CD14-positive monocyte (primary cell): ENCODE data around the gene XXYLT1. TPM values are rescaled to one million over a fixed set of nuclear protein-coding genes. Genes with fewer than 3 reads are reported as not detected.

ENCODE experiments used
- DNase-seq, 3 donors: peaks; one replicate each; pipeline ENCODE4 v3.0.0-alpha.2; 2011 to 2022
- H2AFZ ChIP-seq: 2 replicates; pipeline ENCODE4 v1.6.0; 2012; ENCODE audit warnings: mild to moderate bottlenecking, low read depth, low read length, inconsistent platforms; ENCODE audit not compliant: insufficient read depth, poor library complexity, severe bottlenecking
- H3K27ac ChIP-seq, 2 donors: 1 replicate in 1 of 2; 2 replicates in 1 of 2; pipeline ENCODE4 v1.5.1; 2012 to 2013; ENCODE audit warnings: low read length in 2 of 2, control low read depth in 1 of 2, inconsistent platforms in 1 of 2, low read depth in 1 of 2, mild to moderate bottlenecking in 1 of 2
- H3K27me3 ChIP-seq, 2 donors: one replicate each; pipeline versions ENCODE4 v1.6.0 to v1.6.1; 2011 to 2013; ENCODE audit warnings: low read length in 2 of 2; ENCODE audit not compliant: control insufficient read depth in 2 of 2, insufficient read depth in 2 of 2
- H3K36me3 ChIP-seq, 2 donors: replicated peaks in 1 of 2; 1 replicate in 1 of 2; 2 replicates in 1 of 2; pipeline versions ENCODE4 v1.5.1 to v1.6.1; 2012 to 2013; ENCODE audit warnings: low read length in 2 of 2, control low read depth in 1 of 2, inconsistent platforms in 1 of 2, mild to moderate bottlenecking in 1 of 2; ENCODE audit not compliant: insufficient read depth in 2 of 2, control insufficient read depth in 1 of 2
- H3K4me1 ChIP-seq, 2 donors: 1 replicate in 1 of 2; 2 replicates in 1 of 2; pipeline versions ENCODE4 v1.5.1 to v1.6.1; 2012 to 2013; ENCODE audit warnings: low read length in 2 of 2, control low read depth in 1 of 2, inconsistent platforms in 1 of 2, mild to moderate bottlenecking in 1 of 2, moderate library complexity in 1 of 2; ENCODE audit not compliant: insufficient read depth in 2 of 2, control insufficient read depth in 1 of 2
- H3K4me2 ChIP-seq: replicated peaks from 2 replicates; pipeline ENCODE3; 2012; ENCODE audit warnings: low read length, moderate library complexity, mild to moderate bottlenecking; ENCODE audit not compliant: poor library complexity, severe bottlenecking; ENCODE audit errors: extremely low read depth
- H3K4me3 ChIP-seq, 3 experiments: fragments of 200-600 bp in 1 of 3; sonication (generic) in 1 of 3; replicated peaks in 1 of 3; 1 replicate in 2 of 3; 2 replicates in 1 of 3; pipeline ENCODE4 v1.5.1; 2011 to 2013; ENCODE audit warnings: low read length in 3 of 3, mild to moderate bottlenecking in 3 of 3, control low read depth in 2 of 3, low read depth in 2 of 3, inconsistent platforms in 1 of 3, moderate library complexity in 1 of 3
- H3K79me2 ChIP-seq: 2 replicates; pipeline ENCODE4 v1.6.0; 2012; ENCODE audit warnings: mild to moderate bottlenecking, control low read depth, inconsistent platforms, low read length, moderate library complexity; ENCODE audit not compliant: insufficient read depth
- H3K9ac ChIP-seq: 2 replicates; pipeline ENCODE4 v1.6.0; 2017; ENCODE audit warnings: low read length, mild to moderate bottlenecking; ENCODE audit not compliant: insufficient read depth, poor library complexity, severe bottlenecking
- H3K9me3 ChIP-seq, 2 donors: replicated peaks in 1 of 2; 1 replicate in 1 of 2; 2 replicates in 1 of 2; pipeline versions ENCODE4 v1.5.1 to v1.6.1; 2012 to 2013; ENCODE audit warnings: low read length in 2 of 2, control low read depth in 1 of 2; ENCODE audit not compliant: control insufficient read depth in 1 of 2, insufficient read depth in 1 of 2
- H4K20me1 ChIP-seq: 2 replicates; pipeline ENCODE4 v1.6.0; 2012; ENCODE audit warnings: mild to moderate bottlenecking, low read length, control low read depth, moderate library complexity; ENCODE audit not compliant: insufficient read depth
- H3K27ac Mint-ChIP-seq, 7 donors: one replicate each; pipeline ENCODE4 v1.8.0; 2020; ENCODE audit warnings: mild to moderate bottlenecking in 7 of 7, mixed read lengths in 7 of 7, moderate library complexity in 6 of 7, inconsistent platforms in 2 of 7
- H3K27me3 Mint-ChIP-seq, 3 donors: one replicate each; pipeline ENCODE4 v1.8.0; 2021 to 2022; ENCODE audit warnings: low read depth in 3 of 3, mild to moderate bottlenecking in 3 of 3, mixed read lengths in 3 of 3, moderate library complexity in 3 of 3, inconsistent platforms in 1 of 3
- H3K36me3 Mint-ChIP-seq, 2 donors: one replicate each; pipeline ENCODE4 v1.8.0; 2020; ENCODE audit warnings: mixed read lengths in 2 of 2, inconsistent platforms in 1 of 2, mild to moderate bottlenecking in 1 of 2
- H3K4me1 Mint-ChIP-seq: one replicate; pipeline ENCODE4 v1.8.0; 2020; ENCODE audit warnings: mild to moderate bottlenecking, mixed read lengths
- H3K4me3 Mint-ChIP-seq, 2 donors: one replicate each; pipeline ENCODE4 v1.8.0; 2020; ENCODE audit warnings: mild to moderate bottlenecking in 2 of 2, mixed read lengths in 2 of 2, moderate library complexity in 1 of 2
- H3K9me3 Mint-ChIP-seq, 7 donors: one replicate each; pipeline ENCODE4 v1.8.0; 2020 to 2022; ENCODE audit warnings: mixed read lengths in 7 of 7, mild to moderate bottlenecking in 6 of 7, moderate library complexity in 6 of 7, inconsistent platforms in 2 of 7
- CTCF ChIP-seq: fragments of 200-600 bp; IDR thresholded peaks from one replicate; pipeline ENCODE4 v1.8.0; 2022; ENCODE audit warnings: antibody characterized with exemption, mild to moderate bottlenecking
- WGBS: methylation state at CpG from one replicate; pipeline ENCODE4 v1.1.5; 2013; ENCODE audit warnings: missing lambda C conversion rate; ENCODE audit not compliant: insufficient coverage; 5-methylcytosine and 5-hydroxymethylcytosine counted together
- intact Hi-C, 2 donors: fragments of 100-400 bp; cut with micrococcal nuclease; formaldehyde crosslinking; loops; one replicate each; pipeline versions ENCODE4 v1.15.0 to v1.15.1; 2023
- polyA plus RNA-seq, 3 donors: library from polyadenylated mRNA; depleted of rRNA in 1 of 3; unstranded in 2 of 3; stranded (reverse) in 1 of 3; fragments of 300-500 nt in 2 of 3; fragments of >200 nt in 1 of 3; fragmentation: Illumina TruSeq in 2 of 3; gene quantifications; 1 replicate in 2 of 3; 2 replicates in 1 of 3; pipeline ENCODE4 v1.2.3, GENCODE V29; 2012 to 2021

XXYLT1 gene
- polyA plus RNA-seq, 3 donors: 11.8 to 13.5 (median 13.2) TPM

- Histone ChIP-seq H3K79me2 (no peaks in the 10 kb centered on the region), H3K36me3 (no peaks in the 10 kb centered on the region), H3K9me3 (peaks cover 0 to 2% of the 10 kb centered on the region in 2 donors), H3K4me3 (no peak overlapping the region), H4K20me1 (no peaks in the 10 kb centered on the region), H3K4me1 (peaks cover 19 to 22% of the 10 kb centered on the region in 2 donors), H3K27ac (no peak overlapping the region), H3K9ac (no peak overlapping the region), H2AFZ (no peak overlapping the region), H3K27me3 (no peaks in the 10 kb centered on the region), H3K4me2 (no peak overlapping the region)
- Mint-ChIP-seq H3K4me1 (peaks cover 25% of the 10 kb centered on the region), H3K27me3 (peaks cover 0 to 6% (median 4%) of the 10 kb centered on the region in 3 donors), H3K4me3 (no peak overlapping the region), H3K36me3 (no peaks in the 10 kb centered on the region), H3K9me3 (peaks cover 2 to 8% (median 4%) of the 10 kb centered on the region in 7 donors), H3K27ac (no peak overlapping the region)
- no peak for DNase-seq
- WGBS: 84% methylated on average over 9 of the region's 11 CpGs
- intact Hi-C loops: no loop called here
- no peak for TF ChIP-seq CTCF
Measured at GRCh38 chr3:195023989-195024388, 247.0 kb downstream of the XXYLT1 start.

- Mint-ChIP-seq H3K4me1 (peaks cover 25% of the 10 kb centered on the region), H3K9me3 (peaks cover 2 to 8% (median 4%) of the 10 kb centered on the region in 7 donors), H3K36me3 (no peaks in the 10 kb centered on the region), H3K27me3 (peaks cover 0 to 6% (median 4%) of the 10 kb centered on the region in 3 donors), H3K4me3 (no peak overlapping the region), H3K27ac (no peak overlapping the region)
- H3K36me3 ChIP-seq: no peaks in the 10 kb centered on the region
- H3K4me1 ChIP-seq: peaks cover 19 to 22% of the 10 kb centered on the region in 2 donors
- H2AFZ ChIP-seq: no peak overlapping the region
- no peak overlapping the region for H3K27ac ChIP-seq
- TF ChIP-seq CTCF: no peak
- no CpG with 5 or more reads among the region's 2 CpGs for WGBS
- peaks cover 0 to 2% of the 10 kb centered on the region in 2 donors for H3K9me3 ChIP-seq
- intact Hi-C loops: no loop called here
- no peaks in the 10 kb centered on the region for H3K79me2 ChIP-seq
- H3K4me3 ChIP-seq: no peak overlapping the region
- H3K4me2 ChIP-seq: no peak overlapping the region
- H4K20me1 ChIP-seq: no peaks in the 10 kb centered on the region
- DNase-seq: no peak
- no peak overlapping the region for H3K9ac ChIP-seq
- no peaks in the 10 kb centered on the region for H3K27me3 ChIP-seq
Measured at GRCh38 chr3:195023576-195023975, 247.4 kb downstream of the XXYLT1 start.
